HG03565 (cell line): ENCODE measurements around the gene NRXN3.

Experiments used
- ATAC-seq: cut with Tn5 transposase; IDR thresholded peaks from one replicate; pipeline ENCODE4 v1.9.1; 2021; ENCODE audit warnings: mild to moderate bottlenecking, moderate library complexity; ENCODE audit not compliant: unreplicated experiment

NRXN3 gene

GRCh38 chr14:79421811-79422210 lies 1251.6 kb downstream of the NRXN3 start:
- ATAC-seq, result no peak

GRCh38 chr14:79424462-79424861 lies 1254.3 kb downstream of the NRXN3 start:
- no peak for ATAC-seq

GRCh38 chr14:79426103-79426755 lies 1256.1 kb downstream of the NRXN3 start:
- no peak for ATAC-seq

- ATAC-seq, result no peak
Measured at GRCh38 chr14:79432640-79433039, 1262.5 kb downstream of the NRXN3 start.

GRCh38 chr14:79436335-79436734 lies 1266.2 kb downstream of the NRXN3 start:
- ATAC-seq, result no peak

GRCh38 chr14:79437951-79438350 lies 1267.8 kb downstream of the NRXN3 start:
- ATAC-seq, result no peak

- no peak for ATAC-seq
Measured at GRCh38 chr14:79438696-79439342, 1268.6 kb downstream of the NRXN3 start.

- ATAC-seq, result no peak
Measured at GRCh38 chr14:79442786-79443185, 1272.6 kb downstream of the NRXN3 start.

GRCh38 chr14:79443602-79444001 lies 1273.4 kb downstream of the NRXN3 start:
- ATAC-seq, result no peak

GRCh38 chr14:79448960-79449359 lies 1278.8 kb downstream of the NRXN3 start:
- no peak for ATAC-seq

- ATAC-seq, result no peak
Measured at GRCh38 chr14:79451601-79452000, 1281.4 kb downstream of the NRXN3 start.

GRCh38 chr14:79453276-79453675 lies 1283.1 kb downstream of the NRXN3 start:
- ATAC-seq, result no peak

GRCh38 chr14:79464468-79464867 lies 1294.3 kb downstream of the NRXN3 start:
- no peak for ATAC-seq

- ATAC-seq, result no peak
Measured at GRCh38 chr14:79465651-79466050, 1295.5 kb downstream of the NRXN3 start.

- ATAC-seq, result no peak
Measured at GRCh38 chr14:79466938-79467527, 1296.9 kb downstream of the NRXN3 start.

- no peak for ATAC-seq
Measured at GRCh38 chr14:79467835-79468234, 1297.7 kb downstream of the NRXN3 start.

GRCh38 chr14:79468486-79468885 lies 1298.3 kb downstream of the NRXN3 start:
- no peak for ATAC-seq

GRCh38 chr14:79473651-79474050 lies 1303.5 kb downstream of the NRXN3 start:
- ATAC-seq, result no peak

- ATAC-seq, result no peak
Measured at GRCh38 chr14:79475887-79476532, 1305.8 kb downstream of the NRXN3 start.

GRCh38 chr14:79476552-79476951 lies 1306.4 kb downstream of the NRXN3 start:
- no peak for ATAC-seq

GRCh38 chr14:79480212-79480611 lies 1310.0 kb downstream of the NRXN3 start:
- ATAC-seq, result no peak

- no peak for ATAC-seq
Measured at GRCh38 chr14:79482825-79483224, 1312.7 kb downstream of the NRXN3 start.
